Panc1 (cell line): ENCODE data around the gene LNX1. TPM values are rescaled to one million over a fixed set of nuclear protein-coding genes. Genes with fewer than 3 reads are reported as not detected.

Experiments used
- ATAC-seq: fragments of 200-7000 bp; cut with Tn5 transposase; 2 replicates; pipeline ENCODE4 v1.9.1; 2020; ENCODE audit warnings: mild to moderate bottlenecking, moderate library complexity
- BruUV-seq: library from RNA; stranded (reverse); fragments of 400-500 nt; replicated peaks from 2 replicates; lab custom pipeline; 2021; lab: Mats Ljungman, UMichigan
- CTCF ChIA-PET: fragments of 300-600 bp; sonication (Branson Sonifier 250); formaldehyde crosslinking; loops from one replicate; lab custom pipeline; 2022; ENCODE audit warnings: antibody characterized with exemption; lab: Charles Lee
- POLR2A ChIA-PET: fragments of 300-600 bp; sonication (Branson Sonifier 250); formaldehyde crosslinking; loops from one replicate; lab custom pipeline; 2022; ENCODE audit warnings: antibody characterized with exemption; lab: Charles Lee
- DNase-seq: peaks from one replicate; pipeline ENCODE4 v3.0.0-alpha.2; 2010; ENCODE audit warnings: low read depth, low spot score
- H3K27ac ChIP-seq: 2 replicates; pipeline ENCODE4 v1.5.1; 2011; ENCODE audit warnings: mild to moderate bottlenecking, low read length, inconsistent platforms
- H3K27me3 ChIP-seq: fragments of 200-500 bp; sonication (Bioruptor generic); 2 replicates; pipeline ENCODE4 v1.6.0; 2014; ENCODE audit warnings: low read length, inconsistent platforms; ENCODE audit not compliant: control insufficient read depth, insufficient read depth
- H3K36me3 ChIP-seq: fragments of 200-500 bp; sonication (Bioruptor generic); 2 replicates; pipeline ENCODE4 v1.5.1; 2014; ENCODE audit warnings: inconsistent platforms, mild to moderate bottlenecking, low read length, moderate library complexity; ENCODE audit not compliant: control insufficient read depth, insufficient read depth
- H3K4me1 ChIP-seq: 2 replicates; pipeline ENCODE4 v1.5.1; 2011; ENCODE audit warnings: inconsistent platforms, mild to moderate bottlenecking, low read length, moderate library complexity; ENCODE audit not compliant: control insufficient read depth, insufficient read depth
- H3K4me3 ChIP-seq, 2 experiments: 2 replicates each; pipeline ENCODE4 v1.5.1; 2011 to 2012; ENCODE audit warnings: low read depth in 2 of 2, low read length in 2 of 2, mild to moderate bottlenecking in 2 of 2, inconsistent platforms in 1 of 2, moderate library complexity in 1 of 2
- H3K9me3 ChIP-seq: fragments of 200-500 bp; sonication (Bioruptor generic); 2 replicates; pipeline ENCODE4 v1.5.1; 2014; ENCODE audit warnings: low read depth, mild to moderate bottlenecking, inconsistent platforms, low read length, moderate library complexity; ENCODE audit not compliant: control insufficient read depth, insufficient read depth
- CTCF ChIP-seq: fragments of 450-650 bp; IDR thresholded peaks from 2 replicates; pipeline ENCODE4 v1.5.1; 2017; ENCODE audit warnings: mild to moderate bottlenecking
- POLR2AphosphoS5 ChIP-seq: IDR thresholded peaks from 2 replicates; pipeline ENCODE4 v1.6.1; 2012; ENCODE audit warnings: mild to moderate bottlenecking, low read depth, low read length, moderate library complexity
- REST ChIP-seq, 2 experiments: IDR thresholded peaks; 2 replicates each; pipeline ENCODE4 v1.6.1; 2011 to 2012; ENCODE audit warnings: low read depth in 2 of 2, control low read depth in 1 of 2, low read length in 1 of 2, mild to moderate bottlenecking in 1 of 2, moderate library complexity in 1 of 2; ENCODE audit not compliant: insufficient read depth in 1 of 2
- SIN3A ChIP-seq: IDR thresholded peaks from 2 replicates; pipeline ENCODE4 v1.6.1; 2012; ENCODE audit warnings: low read depth, mild to moderate bottlenecking, low read length, moderate library complexity, borderline replicate concordance; ENCODE audit not compliant: insufficient read depth
- TCF7L2 ChIP-seq: IDR thresholded peaks from 2 replicates; pipeline ENCODE4 v1.6.1; 2011; ENCODE audit warnings: mild to moderate bottlenecking, low read depth, low read length, inconsistent platforms
- in situ Hi-C: cut with HindIII; loops from 2 replicates; pipeline ENCODE4 v1.10.0; 2016; ENCODE audit warnings: low sequenced_read_pairs, low pct_unique_long_range_greater_than_20kb
- intact Hi-C: fragments of 100-400 bp; cut with micrococcal nuclease; formaldehyde crosslinking; loops from one replicate; pipeline ENCODE4 v1.10.0; 2022; ENCODE audit not compliant: unreplicated experiment
- total RNA-seq: library from RNA; stranded (reverse); gene quantifications from one replicate; pipeline ENCODE4 v1.2.1, GENCODE V29; 2021; ENCODE audit not compliant: unreplicated experiment

The LNX1 gene
- total RNA-seq, 1 experiment from 2014 or later: 0.18 TPM

GRCh38 chr4:53502094-53502493, 89.2 kb downstream of the LNX1 start:
- intact Hi-C loops: no loop called here
- DNase-seq (no peak), ATAC-seq (no peak)
- BruUV-seq: no TSS peak
- no peaks in the 10 kb centered on the region for H3K4me1 ChIP-seq
- H3K36me3 ChIP-seq: no peaks in the 10 kb centered on the region
- H3K9me3 ChIP-seq: no peaks in the 10 kb centered on the region
- ChIA-PET CTCF (no interaction called here), POLR2A (no interaction called here)
- no peak overlapping the region for H3K27ac ChIP-seq
- no peaks in the 10 kb centered on the region for H3K27me3 ChIP-seq
- in situ Hi-C loops: no loop called here
- TF ChIP-seq POLR2AphosphoS5: no peak
- TF ChIP-seq CTCF: no peak
- TF ChIP-seq REST (IDR thresholded peaks at IDR 0.05; ENCODE audit: insufficient read depth in 1 of 2, low read depth in 2 of 2, low read length in 1 of 2): no peak
- no peak for TF ChIP-seq TCF7L2
- no peak for TF ChIP-seq SIN3A
- H3K4me3 ChIP-seq: no peak overlapping the region

- no peaks in the 10 kb centered on the region for H3K9me3 ChIP-seq
- no peaks in the 10 kb centered on the region for H3K27me3 ChIP-seq
- ATAC-seq: no peak
- CTCF ChIA-PET: no interaction called here
- no peak overlapping the region for H3K27ac ChIP-seq
- H3K4me1 ChIP-seq: no peaks in the 10 kb centered on the region
- POLR2A ChIA-PET: no interaction called here
- intact Hi-C loops (no loop called here), in situ Hi-C loops (no loop called here)
- H3K4me3 ChIP-seq: no peak overlapping the region
- DNase-seq: no peak
- TF ChIP-seq CTCF (no peak), TCF7L2 (no peak), REST (IDR thresholded peaks at IDR 0.05; ENCODE audit: insufficient read depth in 1 of 2, low read depth in 2 of 2, low read length in 1 of 2) (no peak), POLR2AphosphoS5 (no peak), SIN3A (no peak)
- no TSS peak for BruUV-seq
- H3K36me3 ChIP-seq: no peaks in the 10 kb centered on the region
Observed at GRCh38 chr4:53501561-53501960, 89.7 kb downstream of the LNX1 start.
